HG03095 (cell line): ENCODE data around the gene SORBS2.

ENCODE experiments used
- ATAC-seq: cut with Tn5 transposase; IDR thresholded peaks from one replicate; pipeline ENCODE4 v1.9.1; 2021; ENCODE audit warnings: moderate library complexity; ENCODE audit not compliant: unreplicated experiment

Gene SORBS2

GRCh38 chr4:185740471-185740873 lies 71.5 kb downstream of the SORBS2 start:
- no peak for ATAC-seq

- ATAC-seq = no peak
Observed at GRCh38 chr4:185738820-185739219, 73.2 kb downstream of the SORBS2 start.

- ATAC-seq = no peak
Observed at GRCh38 chr4:185738038-185738552, 73.9 kb downstream of the SORBS2 start.

- no peak for ATAC-seq
Observed at GRCh38 chr4:185737489-185738037, 74.4 kb downstream of the SORBS2 start.

GRCh38 chr4:185736882-185737281 lies 75.1 kb downstream of the SORBS2 start:
- ATAC-seq = no peak

- no peak for ATAC-seq
Observed at GRCh38 chr4:185735866-185736400, 76.1 kb downstream of the SORBS2 start.

- no peak for ATAC-seq
Observed at GRCh38 chr4:185734930-185735329, 77.1 kb downstream of the SORBS2 start.

GRCh38 chr4:185734214-185734613 lies 77.8 kb downstream of the SORBS2 start:
- ATAC-seq = peak; percentile 37

- ATAC-seq = peak; percentile 61
Observed at GRCh38 chr4:185730849-185731608, 81.0 kb downstream of the SORBS2 start.

GRCh38 chr4:185730387-185730786 lies 81.6 kb downstream of the SORBS2 start:
- peak; percentile 44 for ATAC-seq

- no peak for ATAC-seq
Observed at GRCh38 chr4:185729391-185729804, 82.6 kb downstream of the SORBS2 start.

GRCh38 chr4:185728893-185729292 lies 83.1 kb downstream of the SORBS2 start:
- no peak for ATAC-seq

- no peak for ATAC-seq
Observed at GRCh38 chr4:185726931-185727330, 85.1 kb downstream of the SORBS2 start.

- no peak for ATAC-seq
Observed at GRCh38 chr4:185723631-185724260, 88.2 kb downstream of the SORBS2 start.

- no peak for ATAC-seq
Observed at GRCh38 chr4:185722029-185722316, 90.0 kb downstream of the SORBS2 start.

GRCh38 chr4:185721190-185722028 lies 90.6 kb downstream of the SORBS2 start:
- no peak for ATAC-seq

- no peak for ATAC-seq
Observed at GRCh38 chr4:185719500-185719858, 92.5 kb downstream of the SORBS2 start.

- no peak for ATAC-seq
Observed at GRCh38 chr4:185718578-185719499, 93.2 kb downstream of the SORBS2 start.

GRCh38 chr4:185717377-185717741 lies 94.6 kb downstream of the SORBS2 start:
- no peak for ATAC-seq
